Myocyte (in vitro differentiated cells): ENCODE results near the gene SAA1. TPM values are rescaled to one million over a fixed set of nuclear protein-coding genes. Genes with fewer than 3 reads are reported as not detected.
"Not testable (repeated sequence)": the region's sequence is repeated elsewhere in the genome, so short reads cannot be mapped to it uniquely, and the experiment has no call there.

Source experiments
- DNase-seq: peaks from one replicate; pipeline ENCODE4 v3.0.0-alpha.2; 2012; ENCODE audit warnings: low read depth
- polyA plus RNA-seq: library from polyadenylated mRNA; unstranded; fragments of >200 nt; gene quantifications from one replicate; pipeline ENCODE4 v1.2.1, GENCODE V29; 2012; ENCODE audit warnings: missing spikeins
- total RNA-seq: library from RNA; depleted of rRNA; stranded (reverse); fragments of >200 nt; gene quantifications from 2 replicates; pipeline ENCODE4 v1.2.3, GENCODE V29; 2014

The SAA1 gene
- 0.32 TPM in 1 of 2 replicates, not detected in the other for total RNA-seq
- polyA plus RNA-seq, result 8.3 TPM

- peak; percentile 5 for DNase-seq
These were observed at the start of gene SAA1 for GRCh38 chr11:18265949-18266348. SAA1 (plus strand) TSS chr11:18266264; CDS start chr11:18266888, 624 bp downstream.

- DNase-seq, result no peak
These were observed 44.7 kb upstream of the SAA1 start for GRCh38 chr11:18221274-18221876.

- DNase-seq, result no peak
These were observed 43.1 kb upstream of the SAA1 start for GRCh38 chr11:18222814-18223421.

DNA sequence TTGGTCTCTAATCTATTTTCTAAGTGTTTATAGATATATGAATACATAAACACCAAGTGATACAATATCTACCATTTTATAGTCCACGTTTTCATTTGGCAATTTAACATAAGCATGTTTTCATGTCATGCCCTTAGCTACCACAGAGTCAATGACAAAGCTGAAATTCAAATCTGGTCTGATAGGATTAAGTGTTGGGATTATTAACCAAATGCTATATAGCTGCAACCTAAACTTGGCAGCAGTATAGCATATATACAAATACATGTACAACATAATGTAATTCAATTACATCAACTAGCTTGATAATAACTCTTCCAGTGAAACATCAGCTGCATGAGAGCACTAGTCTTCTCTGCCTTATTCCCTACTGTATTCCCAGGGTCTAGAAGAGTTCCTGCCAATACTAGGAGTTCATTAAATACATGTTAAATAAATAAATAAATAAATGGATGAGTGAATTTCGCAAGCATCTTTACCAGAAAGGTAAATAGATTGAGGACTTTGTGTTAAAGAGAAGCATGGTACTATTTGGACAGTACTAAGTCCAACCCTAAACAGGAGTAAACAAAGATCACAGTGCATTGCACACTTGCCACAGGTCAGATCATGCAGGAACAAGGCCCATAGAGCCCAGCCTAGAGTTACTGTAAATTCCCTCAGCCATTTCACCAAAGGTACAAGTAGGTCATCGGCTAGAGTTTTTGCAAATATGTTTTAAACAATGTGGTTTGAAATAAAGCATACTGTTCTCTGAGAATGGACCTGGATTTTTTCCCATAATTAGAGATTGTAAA is 42.3 kb upstream of the SAA1 start:
- DNase-seq, result no peak

GRCh38 chr11:18225913-18226312 is 40.2 kb upstream of the SAA1 start:
- DNase-seq, result no peak

- DNase-seq, result no peak
These were observed 36.6 kb upstream of the SAA1 start for GRCh38 chr11:18229501-18229900.

- DNase-seq, result no peak
These were observed 35.2 kb upstream of the SAA1 start for GRCh38 chr11:18230859-18231258.

DNA sequence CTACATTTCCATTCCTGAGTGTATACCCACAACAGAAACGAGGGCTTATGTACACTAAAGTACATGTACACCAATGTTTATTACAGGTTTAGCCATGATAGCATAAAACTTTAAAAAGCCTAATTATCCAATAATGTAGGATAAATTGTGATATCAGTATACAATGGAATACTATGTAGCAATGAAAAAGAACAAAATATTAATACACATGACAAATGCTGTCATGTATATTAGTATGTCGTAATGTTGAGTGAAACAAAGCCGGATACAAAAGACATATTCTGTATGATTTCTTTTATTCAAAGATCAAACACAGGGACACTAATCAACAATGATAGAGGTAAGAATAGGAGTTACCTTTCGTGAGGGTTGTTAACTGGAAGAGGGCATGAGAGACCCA is 32.2 kb upstream of the SAA1 start:
- DNase-seq, result no peak

GRCh38 chr11:18235394-18236334 is 30.4 kb upstream of the SAA1 start:
- no peak for DNase-seq

GRCh38 chr11:18236664-18237356 is 29.3 kb upstream of the SAA1 start, which contains the start of gene SAA4:
SAA4 (minus strand) TSS chr11:18236802; CDS start chr11:18235926, 876 bp downstream.
- no peak for DNase-seq

- DNase-seq, result no peak
These were observed 26.4 kb upstream of the SAA1 start for GRCh38 chr11:18239655-18240054.

DNA sequence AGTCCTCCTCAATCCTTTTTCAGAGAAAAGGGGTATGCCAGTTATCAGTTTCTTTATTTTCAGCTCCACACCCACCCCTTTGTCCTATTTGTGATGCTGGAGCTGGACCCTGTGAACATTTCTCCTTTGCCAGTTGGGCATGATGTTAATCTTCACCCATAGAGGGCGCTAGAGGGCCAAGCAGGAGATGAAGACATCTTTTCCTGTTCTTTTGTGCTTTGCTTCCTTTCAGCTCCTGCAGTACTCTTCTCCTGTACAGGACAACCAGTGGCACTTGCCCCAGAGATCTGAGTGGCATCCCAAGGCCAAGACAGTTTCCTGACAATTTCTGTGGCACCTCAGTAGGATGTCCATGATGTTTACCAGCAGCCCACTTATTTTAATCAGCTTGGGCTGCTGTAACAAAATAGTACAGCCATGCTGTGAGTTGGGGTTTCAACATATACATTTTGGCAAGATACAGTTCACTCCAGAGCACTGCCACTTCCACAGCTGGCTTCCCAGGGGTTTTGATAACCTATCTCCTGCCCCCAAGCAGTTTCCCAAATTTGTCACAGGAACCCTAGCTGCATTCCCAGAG is 22.2 kb upstream of the SAA1 start:
- peak; percentile 54 for DNase-seq

- no peak for DNase-seq
These were observed 20.7 kb upstream of the SAA1 start for GRCh38 chr11:18245396-18245795.

DNA sequence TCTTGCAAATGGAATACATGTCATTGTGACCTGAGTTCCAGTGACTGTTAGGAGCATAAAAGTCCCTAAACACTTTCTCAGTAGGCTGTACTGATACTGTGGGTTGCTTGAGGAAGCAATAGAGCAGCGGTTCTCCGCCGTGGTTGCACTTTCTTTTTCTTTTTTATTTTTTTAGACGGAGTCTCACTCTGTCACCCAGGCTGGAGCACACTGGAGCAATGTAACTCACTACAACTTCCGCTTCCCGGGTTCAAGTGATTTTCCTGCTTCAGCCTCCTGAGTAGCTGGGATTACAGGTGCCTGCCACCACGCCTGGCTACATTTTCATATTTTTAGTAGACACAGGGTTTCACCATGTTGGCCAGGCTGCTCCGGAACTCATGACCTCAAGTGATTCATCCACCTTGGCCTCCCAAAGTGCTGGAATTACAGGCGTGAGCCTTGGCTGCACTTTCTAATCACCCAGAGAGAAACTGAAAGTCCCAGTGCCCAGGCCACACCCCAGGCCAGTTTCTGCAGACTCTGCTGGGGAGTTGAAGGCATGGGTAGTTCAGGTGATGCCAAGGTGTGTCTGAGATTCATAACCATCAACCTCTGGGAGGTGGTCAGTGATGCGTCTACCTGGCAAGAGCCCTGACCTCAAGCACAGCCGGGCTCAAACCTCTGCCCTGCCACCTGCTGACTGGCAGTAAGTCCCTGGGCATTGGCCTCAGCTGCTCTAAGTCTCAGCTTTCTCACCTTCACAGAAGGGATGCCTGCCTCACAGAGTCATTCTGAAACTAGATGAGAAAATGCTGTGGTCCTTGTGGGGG is 19.5 kb upstream of the SAA1 start:
- not testable (repeated sequence) for DNase-seq

DNA sequence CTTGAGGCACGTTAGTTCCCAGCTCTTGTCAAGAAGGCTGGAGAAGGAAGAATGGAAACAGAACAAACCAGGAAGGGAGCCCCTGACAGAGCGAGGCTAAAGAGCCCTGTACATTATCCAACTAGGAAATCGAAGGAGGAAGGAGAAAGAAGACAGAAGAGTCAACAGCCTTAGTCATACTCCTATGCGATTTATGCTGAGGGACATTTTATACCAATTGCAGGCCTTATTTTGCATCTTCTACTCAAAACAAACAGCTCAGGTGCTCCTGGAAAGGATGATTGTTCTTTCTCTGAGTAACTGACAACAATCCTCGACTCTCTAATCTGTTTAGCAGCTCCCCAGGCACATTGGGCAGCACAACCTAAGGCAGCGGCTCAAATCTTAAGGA is 18.9 kb upstream of the SAA1 start:
- not testable (repeated sequence) for DNase-seq

- DNase-seq, result no peak
These were observed 17.5 kb upstream of the SAA1 start, which contains the start of gene SAA2 for GRCh38 chr11:18248561-18248960. SAA2 (minus strand) TSS chr11:18248668; CDS start chr11:18248011, 657 bp downstream.

DNA sequence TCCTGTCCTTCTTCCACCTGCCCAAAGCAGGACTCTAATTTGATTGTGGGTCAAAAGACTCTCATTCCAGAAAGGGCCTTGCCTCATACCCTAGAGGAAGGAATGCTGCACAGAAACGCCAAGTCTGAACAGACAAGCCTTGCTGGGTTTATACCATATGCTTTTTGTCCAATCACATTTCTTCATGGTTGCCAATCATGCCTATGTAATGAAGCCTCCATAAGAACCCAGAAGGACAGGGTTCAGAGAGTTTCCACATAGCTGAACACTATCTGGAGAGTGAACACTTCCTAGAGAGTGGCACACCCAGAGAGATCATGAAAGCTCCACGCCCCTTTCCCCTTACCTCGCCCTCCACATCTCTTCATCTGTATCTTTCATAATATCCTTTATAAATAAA is 12.8 kb upstream of the SAA1 start:
- DNase-seq, result no peak

GRCh38 chr11:18253778-18254338 is 12.2 kb upstream of the SAA1 start:
- DNase-seq, result no peak
